Measurements from ENCODE around the gene GPR157. TPM values are rescaled to one million over a fixed set of nuclear protein-coding genes. Genes with fewer than 3 reads are reported as not detected.

Gene GPR157
- total RNA-seq, 1 donor from 2014 or later: 7.1 TPM

- H3K27me3 ChIP-seq: no peaks in the 10 kb centered on the region
- H3K4me3 ChIP-seq: no peak overlapping the region
- no peak overlapping the region for H3K27ac ChIP-seq
- intact Hi-C loops (cut with DNase I): no loop called here
- no peaks in the 10 kb centered on the region for H3K9me3 ChIP-seq
- H3K36me3 ChIP-seq: no peaks in the 10 kb centered on the region
- no peak for DNase-seq (ENCODE audit: low spot score in 2 of 2)
- peaks cover 0 to 9% of the 10 kb centered on the region in 2 donors for H3K4me1 ChIP-seq
- TF ChIP-seq CTCF (IDR thresholded peaks at IDR 0.05): no peak
Measured at GRCh38 chr1:9080705-9081291, 48.1 kb downstream of the GPR157 start.

GRCh38 chr1:9079988-9080704 is 48.8 kb downstream of the GPR157 start:
- intact Hi-C loops (cut with DNase I): no loop called here
- Histone ChIP-seq H3K27me3 (no peaks in the 10 kb centered on the region), H3K36me3 (no peaks in the 10 kb centered on the region), H3K27ac (no peak overlapping the region), H3K4me3 (no peak overlapping the region), H3K4me1 (peaks cover 0 to 2% of the 10 kb centered on the region in 2 donors), H3K9me3 (no peaks in the 10 kb centered on the region)
- no peak for DNase-seq (ENCODE audit: low spot score in 2 of 2)
- TF ChIP-seq CTCF (IDR thresholded peaks at IDR 0.05): no peak

DNA sequence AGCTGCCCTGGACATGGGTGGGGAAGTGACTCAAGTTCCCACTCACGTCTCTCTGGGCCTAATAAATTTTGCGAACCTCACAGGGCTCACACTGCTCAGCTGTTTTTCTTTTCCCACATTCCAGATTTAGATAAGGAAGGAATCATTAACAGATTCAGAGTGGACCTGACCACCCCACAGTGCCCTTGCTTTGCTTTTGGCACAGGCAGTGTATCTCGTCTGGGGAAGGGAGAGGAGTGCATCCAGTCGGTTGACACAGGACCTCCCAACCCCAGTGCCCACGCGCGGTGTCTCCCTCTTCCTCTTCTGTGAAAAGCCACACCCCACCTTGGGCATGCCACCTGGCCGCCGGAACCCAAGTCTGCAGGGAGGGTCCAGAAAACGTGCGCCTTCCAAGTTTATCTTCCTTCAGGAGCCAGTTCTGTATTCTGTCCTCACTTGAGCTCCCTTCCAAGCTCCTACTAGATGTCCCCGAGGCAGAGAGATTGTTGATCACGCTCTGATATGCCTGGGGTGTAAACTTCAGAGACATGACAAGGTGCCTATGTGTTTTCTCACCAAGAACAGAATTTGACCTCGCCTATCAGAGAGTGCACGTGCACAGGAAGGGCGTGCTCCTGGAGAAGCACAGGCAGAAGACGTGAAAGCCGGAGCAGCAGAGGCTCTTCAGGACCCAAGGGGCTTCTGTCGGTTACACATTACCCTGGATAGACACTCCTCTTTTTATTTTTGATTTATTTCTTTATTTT is 50.0 kb downstream of the GPR157 start:
- Histone ChIP-seq H3K4me3 (no peak overlapping the region), H3K4me1 (no peaks in the 10 kb centered on the region), H3K27ac (no peak overlapping the region), H3K36me3 (no peaks in the 10 kb centered on the region), H3K9me3 (no peaks in the 10 kb centered on the region), H3K27me3 (no peaks in the 10 kb centered on the region)
- no peak for TF ChIP-seq CTCF (IDR thresholded peaks at IDR 0.05)
- no peak for DNase-seq (ENCODE audit: low spot score in 2 of 2)
- intact Hi-C loops (cut with DNase I): no loop called here

- no peaks in the 10 kb centered on the region for H3K9me3 ChIP-seq
- no peaks in the 10 kb centered on the region for H3K36me3 ChIP-seq
- no peak for DNase-seq (ENCODE audit: low spot score in 2 of 2)
- intact Hi-C loops (cut with DNase I): no loop called here
- no peaks in the 10 kb centered on the region for H3K27me3 ChIP-seq
- TF ChIP-seq CTCF (IDR thresholded peaks at IDR 0.05): no peak
- no peak overlapping the region for H3K4me3 ChIP-seq
- H3K4me1 ChIP-seq: no peaks in the 10 kb centered on the region
- H3K27ac ChIP-seq: no peak overlapping the region
Measured at GRCh38 chr1:9078015-9078751, 50.7 kb downstream of the GPR157 start.

GRCh38 chr1:9075022-9075421 is 53.9 kb downstream of the GPR157 start:
- no peak for TF ChIP-seq CTCF (IDR thresholded peaks at IDR 0.05)
- Histone ChIP-seq H3K4me1 (peaks cover 0 to 5% of the 10 kb centered on the region in 2 donors), H3K4me3 (no peak overlapping the region), H3K36me3 (no peaks in the 10 kb centered on the region), H3K27me3 (no peaks in the 10 kb centered on the region), H3K27ac (no peak overlapping the region), H3K9me3 (no peaks in the 10 kb centered on the region)
- no peak for DNase-seq (ENCODE audit: low spot score in 2 of 2)
- intact Hi-C loops (cut with DNase I): no loop called here

Data from ascending aorta (tissue), 2 donors.